HFFc6 (cell line): ENCODE data around the gene NCOA6. TPM values are rescaled to one million over a fixed set of nuclear protein-coding genes. Genes with fewer than 3 reads are reported as not detected.
"Not testable (repeated sequence)": the region's sequence is repeated elsewhere in the genome, so short reads cannot be mapped to it uniquely, and the experiment has no call there.

Experiments
- DNase-seq: peaks from one replicate; pipeline ENCODE4 v3.0.0-alpha.2; 2018
- H3K27ac Mint-ChIP-seq: 2 replicates; pipeline ENCODE4 v1.8.0; 2020; ENCODE audit warnings: mild to moderate bottlenecking, mixed read lengths
- H3K27me3 Mint-ChIP-seq: 2 replicates; pipeline ENCODE4 v1.8.0; 2021; ENCODE audit warnings: mild to moderate bottlenecking, moderate library complexity, mixed read lengths; ENCODE audit not compliant: insufficient read depth
- H3K36me3 Mint-ChIP-seq: 2 replicates; pipeline ENCODE4 v1.8.0; 2021; ENCODE audit warnings: low read depth, mixed read lengths
- H3K4me1 Mint-ChIP-seq: 2 replicates; pipeline ENCODE4 v1.8.0; 2020; ENCODE audit warnings: low read depth, mixed read lengths
- H3K4me3 Mint-ChIP-seq: 2 replicates; pipeline ENCODE4 v1.8.0; 2020; ENCODE audit warnings: mild to moderate bottlenecking, moderate library complexity, mixed read lengths
- H3K9me3 Mint-ChIP-seq: 2 replicates; pipeline ENCODE4 v1.8.0; 2020; ENCODE audit warnings: mild to moderate bottlenecking, mixed read lengths
- total RNA-seq, 6 experiments: library from RNA; stranded (reverse); fragmentation: NEBNext Ultra II Directional; extraction: Animal tissue kit (Norgen Biotek cat#: 25700); gene quantifications; 2 replicates in 1 of 6; 3 replicates in 5 of 6; pipeline ENCODE4 v1.2.3, GENCODE V29; 2021
- TF ChIP-seq, protein P1 (sequence below): fragments of 200-600 bp; sonication (generic); IDR thresholded peaks from 2 replicates; pipeline ENCODE4 v1.5.0; 2021; ENCODE audit warnings: antibody characterized with exemption, mild to moderate bottlenecking

The NCOA6 gene
- total RNA-seq, 6 experiments from 2014 or later, result 17.6 to 21.0 (median 18.4) TPM

DNA sequence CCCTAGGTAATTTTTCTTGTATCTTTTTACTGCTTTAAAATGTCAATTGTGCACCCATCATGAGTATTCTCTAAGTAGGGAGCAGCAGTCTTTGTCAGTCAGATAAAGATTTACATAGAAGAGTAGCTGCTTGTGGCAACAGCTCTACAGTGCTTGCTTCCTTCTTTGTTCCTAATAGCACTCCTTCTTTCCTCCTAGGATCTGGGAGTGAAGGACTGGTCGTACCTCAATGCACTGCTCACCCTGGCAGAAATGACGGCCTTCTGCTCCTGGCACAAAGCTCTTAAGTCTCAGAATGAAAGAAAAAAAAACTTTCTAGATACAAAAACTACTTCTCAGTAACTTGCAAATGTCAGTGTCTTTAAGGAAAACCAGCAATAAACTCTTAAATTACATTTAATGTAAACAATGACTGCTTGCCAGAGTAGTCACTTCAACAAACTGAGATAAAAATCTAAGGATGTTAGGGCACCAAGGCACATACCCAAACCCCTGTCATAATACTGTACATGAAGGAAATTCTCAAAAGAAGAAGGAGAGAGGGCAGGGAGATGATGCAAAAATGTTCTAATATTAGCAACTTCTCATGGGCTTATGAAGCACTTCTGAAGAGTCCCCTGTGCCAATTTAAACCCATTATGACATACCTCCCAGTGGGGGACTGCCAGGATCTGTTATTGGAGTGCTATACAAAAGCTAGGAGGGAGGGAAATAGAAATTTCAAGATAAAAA lies 34.0 kb downstream of the NCOA6 start:
- peak; percentile 56 for DNase-seq
- no peaks in the 10 kb centered on the region for H3K27me3 Mint-ChIP-seq
- TF ChIP-seq, protein P1, sequence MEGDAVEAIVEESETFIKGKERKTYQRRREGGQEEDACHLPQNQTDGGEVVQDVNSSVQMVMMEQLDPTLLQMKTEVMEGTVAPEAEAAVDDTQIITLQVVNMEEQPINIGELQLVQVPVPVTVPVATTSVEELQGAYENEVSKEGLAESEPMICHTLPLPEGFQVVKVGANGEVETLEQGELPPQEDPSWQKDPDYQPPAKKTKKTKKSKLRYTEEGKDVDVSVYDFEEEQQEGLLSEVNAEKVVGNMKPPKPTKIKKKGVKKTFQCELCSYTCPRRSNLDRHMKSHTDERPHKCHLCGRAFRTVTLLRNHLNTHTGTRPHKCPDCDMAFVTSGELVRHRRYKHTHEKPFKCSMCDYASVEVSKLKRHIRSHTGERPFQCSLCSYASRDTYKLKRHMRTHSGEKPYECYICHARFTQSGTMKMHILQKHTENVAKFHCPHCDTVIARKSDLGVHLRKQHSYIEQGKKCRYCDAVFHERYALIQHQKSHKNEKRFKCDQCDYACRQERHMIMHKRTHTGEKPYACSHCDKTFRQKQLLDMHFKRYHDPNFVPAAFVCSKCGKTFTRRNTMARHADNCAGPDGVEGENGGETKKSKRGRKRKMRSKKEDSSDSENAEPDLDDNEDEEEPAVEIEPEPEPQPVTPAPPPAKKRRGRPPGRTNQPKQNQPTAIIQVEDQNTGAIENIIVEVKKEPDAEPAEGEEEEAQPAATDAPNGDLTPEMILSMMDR, result no peak
- H3K9me3 Mint-ChIP-seq, result no peaks in the 10 kb centered on the region
- H3K27ac Mint-ChIP-seq, result peak overlapping the region; percentile 90
- H3K4me1 Mint-ChIP-seq, result peaks cover 52% of the 10 kb centered on the region
- no peaks in the 10 kb centered on the region for H3K36me3 Mint-ChIP-seq
- H3K4me3 Mint-ChIP-seq, result peak overlapping the region; percentile 65

DNA sequence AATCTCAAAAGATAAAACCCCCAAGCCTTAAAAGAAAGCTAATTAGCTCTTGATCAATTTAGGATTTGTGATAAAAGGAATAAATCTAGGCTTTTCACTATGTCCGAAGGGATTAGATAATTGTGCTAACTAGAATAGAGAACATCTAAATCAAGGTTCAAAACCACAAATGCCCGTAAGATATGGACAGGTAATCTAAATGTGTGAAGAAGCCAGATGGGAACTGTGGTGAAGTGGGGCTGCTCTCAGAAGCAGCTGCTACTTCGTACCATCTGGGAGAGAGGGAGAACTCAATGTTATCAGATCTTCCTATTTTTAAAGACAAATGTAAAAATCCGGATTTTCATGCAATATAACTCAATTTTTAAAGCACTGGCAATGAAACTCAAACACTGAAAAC lies 44.2 kb downstream of the NCOA6 start:
- DNase-seq, result no peak
- Mint-ChIP-seq H3K4me1 (no peaks in the 10 kb centered on the region), H3K27ac (no peak overlapping the region), H3K4me3 (no peak overlapping the region), H3K36me3 (peaks cover 5% of the 10 kb centered on the region; the same call in 1 of the 2 replicates), H3K9me3 (no peaks in the 10 kb centered on the region), H3K27me3 (no peaks in the 10 kb centered on the region)
- TF ChIP-seq, protein P1, result no peak

DNA sequence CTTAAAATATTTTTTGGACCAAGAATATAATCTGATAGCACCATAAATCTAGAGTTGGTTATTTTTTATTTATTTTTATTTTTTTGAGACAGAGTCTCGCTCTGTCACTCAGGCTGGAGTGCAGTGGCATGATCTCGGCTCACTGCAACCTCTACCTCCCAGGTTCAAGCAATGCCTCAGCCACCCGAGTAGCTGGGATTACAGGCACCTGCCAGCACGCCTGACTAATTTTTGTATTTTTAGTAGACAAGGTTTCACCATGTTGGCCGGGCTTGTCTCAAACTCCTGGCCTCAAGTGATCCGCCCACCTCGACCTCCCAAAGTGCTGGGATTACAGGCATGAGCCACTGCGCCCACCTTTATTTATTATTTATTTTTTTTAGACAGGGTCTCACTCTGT lies 45.2 kb downstream of the NCOA6 start:
- not testable (repeated sequence) for DNase-seq, H3K9me3 Mint-ChIP-seq, H3K4me3 Mint-ChIP-seq, H3K4me1 Mint-ChIP-seq, H3K36me3 Mint-ChIP-seq, H3K27ac Mint-ChIP-seq, H3K27me3 Mint-ChIP-seq

DNA sequence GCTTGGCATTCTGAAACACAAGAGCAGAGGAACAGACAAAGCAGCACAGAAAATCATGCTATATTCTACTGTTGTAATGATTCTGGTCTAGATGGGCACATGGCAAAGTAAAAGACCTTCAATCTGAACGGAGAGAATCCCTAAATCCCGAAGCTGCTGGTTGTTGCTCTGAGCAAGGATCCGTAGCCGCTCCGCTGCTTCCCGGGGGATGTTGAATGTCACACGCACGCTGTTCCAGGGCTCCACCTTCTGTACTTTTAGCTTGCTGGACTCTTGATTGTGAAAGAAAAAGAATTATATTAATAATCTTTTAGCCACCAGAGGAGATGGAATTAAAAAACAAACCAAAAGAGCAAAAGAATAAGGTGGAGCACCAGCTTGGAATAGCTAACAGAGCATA lies 49.3 kb downstream of the NCOA6 start:
- no peaks in the 10 kb centered on the region for H3K27me3 Mint-ChIP-seq
- H3K4me3 Mint-ChIP-seq, result no peak overlapping the region
- TF ChIP-seq, protein P1, result no peak
- H3K36me3 Mint-ChIP-seq, result peaks cover 9% of the 10 kb centered on the region; the same call in 1 of the 2 replicates
- no peak for DNase-seq
- H3K9me3 Mint-ChIP-seq, result no peaks in the 10 kb centered on the region
- no peak overlapping the region for H3K27ac Mint-ChIP-seq
- H3K4me1 Mint-ChIP-seq, result peaks cover 19% of the 10 kb centered on the region

DNA sequence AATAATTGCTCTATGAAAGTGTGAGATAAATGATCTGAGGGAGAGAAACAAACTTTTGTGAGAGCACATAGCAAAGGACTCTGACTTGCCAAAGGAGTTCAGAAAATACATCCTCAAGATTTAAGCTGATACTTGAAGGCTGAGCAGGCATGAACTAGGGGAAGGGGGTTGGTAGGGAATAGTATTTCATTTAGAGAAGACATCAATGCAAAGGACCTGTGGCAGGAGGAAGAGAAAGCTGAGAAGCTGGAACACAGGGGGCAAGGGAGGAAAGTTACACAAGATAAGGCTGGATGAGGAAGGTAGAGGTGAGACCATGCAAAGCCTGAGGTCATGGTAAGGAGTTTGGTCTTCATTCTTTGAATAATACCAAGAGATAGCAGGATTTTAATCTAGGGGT lies 50.6 kb downstream of the NCOA6 start:
- Mint-ChIP-seq H3K27ac (no peak overlapping the region), H3K36me3 (peaks cover 9% of the 10 kb centered on the region; the same call in 1 of the 2 replicates), H3K27me3 (no peaks in the 10 kb centered on the region), H3K4me1 (peaks cover 21% of the 10 kb centered on the region), H3K9me3 (no peaks in the 10 kb centered on the region), H3K4me3 (no peak overlapping the region)
- no peak for DNase-seq
- TF ChIP-seq, protein P1, result no peak

DNA sequence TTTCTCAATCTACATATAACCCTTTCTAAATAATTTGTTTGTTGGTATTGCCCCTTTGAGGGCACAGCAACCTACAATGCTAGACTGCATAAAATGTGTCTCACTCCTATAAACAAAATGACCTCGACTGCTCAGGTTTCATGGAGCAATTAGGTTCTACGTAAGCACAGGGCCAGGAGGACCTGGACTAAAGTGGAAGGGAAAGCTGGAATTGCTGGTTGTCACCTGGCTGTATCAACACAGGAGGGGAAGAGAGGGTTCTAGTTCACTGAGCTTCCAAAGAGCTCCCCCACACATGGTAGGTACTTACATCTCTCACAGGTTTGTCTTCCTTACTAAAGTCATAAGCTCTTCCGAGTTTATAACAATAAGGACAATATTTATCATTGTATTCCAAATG lies 51.0 kb downstream of the NCOA6 start:
- TF ChIP-seq, protein P1, result no peak
- no peak overlapping the region for H3K27ac Mint-ChIP-seq
- H3K36me3 Mint-ChIP-seq, result peaks cover 9% of the 10 kb centered on the region; the same call in 1 of the 2 replicates
- no peaks in the 10 kb centered on the region for H3K27me3 Mint-ChIP-seq
- H3K4me3 Mint-ChIP-seq, result no peak overlapping the region
- no peaks in the 10 kb centered on the region for H3K9me3 Mint-ChIP-seq
- H3K4me1 Mint-ChIP-seq, result peaks cover 25% of the 10 kb centered on the region
- DNase-seq, result no peak
